MM.1S (cell line): Measurements from ENCODE around the gene DUS3L.

Experiments
- DNase-seq: peaks from one replicate; pipeline ENCODE4 v3.0.0-alpha.2; 2015
- H2AFZ ChIP-seq: fragments of 300-600 bp; sonication (generic); 2 replicates; pipeline ENCODE4 v1.6.0; 2016; ENCODE audit warnings: antibody characterized with exemption, low read length
- H3F3A ChIP-seq: fragments of 300-600 bp; sonication (generic); 2 replicates; pipeline ENCODE4 v1.6.1; 2016; ENCODE audit warnings: mild to moderate bottlenecking, antibody characterized with exemption, low read length, moderate library complexity, mixed read lengths; ENCODE audit not compliant: insufficient read depth
- H3K27ac ChIP-seq: fragments of 300-600 bp; sonication (generic); 2 replicates; pipeline ENCODE4 v1.5.1; 2016; ENCODE audit warnings: mild to moderate bottlenecking, low read length
- H3K27me3 ChIP-seq: fragments of 300-600 bp; sonication (generic); replicated peaks from 2 replicates; pipeline ENCODE4 v1.6.0; 2016; ENCODE audit warnings: low read length; ENCODE audit not compliant: insufficient read depth
- H3K36me3 ChIP-seq: fragments of 300-600 bp; sonication (generic); replicated peaks from 2 replicates; pipeline ENCODE4 v1.6.1; 2016; ENCODE audit warnings: mild to moderate bottlenecking, low read length, mixed read lengths; ENCODE audit not compliant: insufficient read depth
- H3K4me1 ChIP-seq: fragments of 300-600 bp; sonication (generic); 2 replicates; pipeline ENCODE4 v1.6.1; 2016; ENCODE audit warnings: low read length, mixed read lengths
- H3K4me2 ChIP-seq: fragments of 300-600 bp; sonication (generic); 2 replicates; pipeline ENCODE4 v1.6.0; 2016; ENCODE audit warnings: low read depth, low read length
- H3K4me3 ChIP-seq: fragments of 300-600 bp; sonication (generic); 2 replicates; pipeline ENCODE4 v1.5.1; 2016; ENCODE audit warnings: low read length, mixed read lengths
- H3K79me2 ChIP-seq: fragments of 300-600 bp; sonication (generic); 2 replicates; pipeline ENCODE4 v1.6.1; 2016; ENCODE audit warnings: mixed run types, low read length, mixed read lengths
- H3K9ac ChIP-seq: fragments of 300-600 bp; sonication (generic); 2 replicates; pipeline ENCODE4 v1.6.1; 2016; ENCODE audit warnings: low read length, mixed read lengths
- H3K9me2 ChIP-seq: fragments of 300-600 bp; sonication (generic); replicated peaks from 2 replicates; pipeline ENCODE4 v1.6.1; 2016; ENCODE audit warnings: mild to moderate bottlenecking, low read length, mixed read lengths; ENCODE audit not compliant: insufficient read depth
- H3K9me3 ChIP-seq: fragments of 300-600 bp; sonication (generic); replicated peaks from 2 replicates; pipeline ENCODE4 v1.6.1; 2016; ENCODE audit warnings: mild to moderate bottlenecking, low read length, mixed read lengths; ENCODE audit not compliant: insufficient read depth
- H4K20me1 ChIP-seq: fragments of 300-600 bp; sonication (generic); 2 replicates; pipeline ENCODE4 v1.6.1; 2016; ENCODE audit warnings: mild to moderate bottlenecking, low read length, moderate library complexity, mixed read lengths; ENCODE audit not compliant: insufficient read depth
- EZH2 ChIP-seq: fragments of 300-600 bp; sonication (generic); optimal IDR thresholded peaks from 2 replicates; pipeline ENCODE3; 2017; ENCODE audit warnings: low read depth, mild to moderate bottlenecking, antibody characterized with exemption, low read length, mixed read lengths
- EZH2phosphoT487 ChIP-seq: fragments of 300-600 bp; sonication (generic); IDR thresholded peaks from 2 replicates; pipeline ENCODE4 v1.6.1; 2018; ENCODE audit warnings: antibody characterized with exemption, low read length
- TF ChIP-seq, protein P1 (sequence below): fragments of 300-600 bp; sonication (generic); IDR thresholded peaks from 2 replicates; pipeline ENCODE4 v1.5.1; 2016; ENCODE audit warnings: antibody characterized with exemption, low read length, mixed read lengths

Gene DUS3L

DNA sequence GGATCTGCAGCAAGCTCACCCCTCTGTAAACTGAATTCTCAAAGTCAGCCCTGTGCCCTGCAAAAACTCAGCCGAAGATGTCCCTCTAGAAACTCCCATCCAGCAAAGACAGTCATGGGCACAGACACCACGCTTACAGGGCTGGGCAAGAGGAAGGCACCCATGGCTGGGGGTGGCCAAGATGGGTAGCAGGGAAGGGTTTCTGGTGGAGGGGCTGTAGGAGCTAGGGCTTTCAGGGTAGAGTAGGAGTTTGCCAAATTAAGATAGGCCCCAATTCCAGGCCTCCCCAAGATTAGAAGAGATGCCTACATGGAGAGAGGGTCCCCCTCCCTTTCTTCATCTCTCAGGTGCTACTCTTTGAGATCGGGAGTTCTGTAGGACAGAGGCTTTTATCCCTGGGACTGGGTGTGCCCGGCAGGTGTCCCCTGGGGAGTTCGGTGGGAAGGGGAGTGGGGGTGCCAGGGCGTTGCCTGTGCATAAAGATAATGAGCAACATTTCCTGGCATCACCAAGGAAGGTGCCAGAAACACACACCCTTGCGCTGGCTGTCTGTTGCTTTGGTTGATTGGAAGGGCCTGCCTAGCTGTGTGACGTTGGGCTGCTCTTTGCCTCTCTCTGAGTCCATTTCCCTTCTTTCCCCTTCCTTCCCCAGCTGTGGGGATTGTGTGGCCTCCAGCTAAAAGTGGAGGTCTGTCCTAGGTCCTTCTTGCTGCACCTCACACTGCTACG lies 23.3 kb upstream of the DUS3L start:
- Histone ChIP-seq H3K27ac (no peak overlapping the region), H3K27me3 (peaks cover 30% of the 10 kb centered on the region), H3K4me1 (no peaks in the 10 kb centered on the region), H3K9me3 (no peaks in the 10 kb centered on the region), H3K9me2 (no peaks in the 10 kb centered on the region), H3K36me3 (no peaks in the 10 kb centered on the region), H3K4me2 (no peak overlapping the region), H3K79me2 (no peaks in the 10 kb centered on the region), H4K20me1 (no peaks in the 10 kb centered on the region), H3F3A (no peaks in the 10 kb centered on the region), H2AFZ (no peak overlapping the region), H3K9ac (no peak overlapping the region), H3K4me3 (no peak overlapping the region)
- no peak for DNase-seq
- TF ChIP-seq EZH2 (no peak), EZH2phosphoT487 (no peak)
- TF ChIP-seq, protein P1, sequence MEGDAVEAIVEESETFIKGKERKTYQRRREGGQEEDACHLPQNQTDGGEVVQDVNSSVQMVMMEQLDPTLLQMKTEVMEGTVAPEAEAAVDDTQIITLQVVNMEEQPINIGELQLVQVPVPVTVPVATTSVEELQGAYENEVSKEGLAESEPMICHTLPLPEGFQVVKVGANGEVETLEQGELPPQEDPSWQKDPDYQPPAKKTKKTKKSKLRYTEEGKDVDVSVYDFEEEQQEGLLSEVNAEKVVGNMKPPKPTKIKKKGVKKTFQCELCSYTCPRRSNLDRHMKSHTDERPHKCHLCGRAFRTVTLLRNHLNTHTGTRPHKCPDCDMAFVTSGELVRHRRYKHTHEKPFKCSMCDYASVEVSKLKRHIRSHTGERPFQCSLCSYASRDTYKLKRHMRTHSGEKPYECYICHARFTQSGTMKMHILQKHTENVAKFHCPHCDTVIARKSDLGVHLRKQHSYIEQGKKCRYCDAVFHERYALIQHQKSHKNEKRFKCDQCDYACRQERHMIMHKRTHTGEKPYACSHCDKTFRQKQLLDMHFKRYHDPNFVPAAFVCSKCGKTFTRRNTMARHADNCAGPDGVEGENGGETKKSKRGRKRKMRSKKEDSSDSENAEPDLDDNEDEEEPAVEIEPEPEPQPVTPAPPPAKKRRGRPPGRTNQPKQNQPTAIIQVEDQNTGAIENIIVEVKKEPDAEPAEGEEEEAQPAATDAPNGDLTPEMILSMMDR: no peak

DNA sequence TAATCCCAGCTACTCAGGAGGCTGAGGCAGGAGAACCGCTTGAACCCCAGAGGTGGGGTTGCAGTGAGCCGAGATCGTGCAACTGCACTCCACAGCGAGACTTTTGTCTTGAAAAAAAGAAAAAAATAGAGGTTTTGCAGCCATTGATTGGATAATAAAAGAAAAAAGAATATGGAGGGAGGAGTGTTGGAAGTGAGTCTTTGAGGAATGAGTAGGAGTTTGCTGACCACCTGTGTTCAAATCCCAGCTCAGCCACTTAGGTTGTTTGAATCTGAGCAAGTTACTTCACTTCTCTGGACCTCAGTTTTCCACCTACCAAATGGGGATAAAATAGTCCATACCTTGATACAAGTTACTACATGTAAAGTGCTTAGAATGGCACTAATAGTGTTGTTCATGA lies 20.2 kb upstream of the DUS3L start:
- H3K79me2 ChIP-seq: peaks cover 3% of the 10 kb centered on the region; the same call in 1 of the 2 replicates
- DNase-seq: no peak
- no peak overlapping the region for H3K4me2 ChIP-seq
- no peaks in the 10 kb centered on the region; the same call in 1 of the 2 replicates for H4K20me1 ChIP-seq
- TF ChIP-seq EZH2phosphoT487 (no peak), EZH2 (no peak)
- TF ChIP-seq, protein P1: no peak
- no peaks in the 10 kb centered on the region for H3K36me3 ChIP-seq
- H3K4me1 ChIP-seq: no peaks in the 10 kb centered on the region
- H2AFZ ChIP-seq: no peak overlapping the region
- no peak overlapping the region for H3K4me3 ChIP-seq
- 0 out of 2 replicates have a peak, but pooled peaks cover 5% of the 10 kb centered on the region for H3F3A ChIP-seq
- no peak overlapping the region for H3K27ac ChIP-seq
- peaks cover 32% of the 10 kb centered on the region for H3K27me3 ChIP-seq
- H3K9me3 ChIP-seq: no peaks in the 10 kb centered on the region
- H3K9me2 ChIP-seq: no peaks in the 10 kb centered on the region
- no peak overlapping the region for H3K9ac ChIP-seq

GRCh38 chr19:5809469-5809868 lies 18.5 kb upstream of the DUS3L start:
- Histone ChIP-seq H3K9ac (no peak overlapping the region), H3K4me3 (no peak overlapping the region), H3K27ac (no peak overlapping the region)

More at GRCh38 chr19:5809469-5809868, 18.5 kb upstream of the DUS3L start:
- Histone ChIP-seq H4K20me1 (no peaks in the 10 kb centered on the region; the same call in 1 of the 2 replicates), H3K36me3 (no peaks in the 10 kb centered on the region), H3K9me2 (no peaks in the 10 kb centered on the region), H2AFZ (no peak overlapping the region), H3K4me2 (no peak overlapping the region), H3K9me3 (no peaks in the 10 kb centered on the region), H3K27me3 (peaks cover 21% of the 10 kb centered on the region), H3K79me2 (peaks cover 4% of the 10 kb centered on the region; the same call in 1 of the 2 replicates), H3F3A (0 out of 2 replicates have a peak, but pooled peaks cover 6% of the 10 kb centered on the region), H3K4me1 (no peaks in the 10 kb centered on the region)
- DNase-seq: no peak
- TF ChIP-seq EZH2phosphoT487 (no peak), EZH2 (no peak)
- TF ChIP-seq, protein P1: no peak
